ENCODE data around the gene AKIRIN2. TPM values are rescaled to one million over a fixed set of nuclear protein-coding genes. Genes with fewer than 3 reads are reported as not detected.

Gene AKIRIN2
- total and polyA plus RNA-seq, 2 of the 13 experiments (the other 11 are each of a cell fraction or from before 2014, with no cell fraction given), result 15.6 to 23.4 TPM

DNA sequence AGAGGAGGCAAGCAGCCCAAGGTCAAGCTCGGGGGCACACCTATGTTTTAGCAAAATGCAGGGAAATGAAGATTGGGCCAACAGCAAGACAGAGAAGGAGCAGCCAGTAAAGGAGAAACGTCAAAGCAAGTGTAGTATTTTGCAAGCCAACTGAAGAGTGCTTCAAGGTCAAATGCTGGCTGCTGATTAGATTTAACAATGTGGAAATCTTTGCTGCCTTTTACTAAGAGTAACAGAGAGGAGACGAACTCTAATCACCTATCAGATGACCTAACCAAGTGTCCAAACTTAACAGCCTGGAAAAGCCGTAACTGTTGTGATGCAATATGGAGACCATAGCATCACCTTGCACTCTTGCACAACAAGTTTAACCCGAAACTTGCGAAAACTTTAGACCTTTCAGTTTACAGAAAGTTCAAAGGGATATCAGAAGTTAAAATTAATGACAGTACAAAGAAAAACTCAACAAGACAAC is 30.4 kb downstream of the AKIRIN2 start (continued):
- TF ChIP-seq, protein P1, sequence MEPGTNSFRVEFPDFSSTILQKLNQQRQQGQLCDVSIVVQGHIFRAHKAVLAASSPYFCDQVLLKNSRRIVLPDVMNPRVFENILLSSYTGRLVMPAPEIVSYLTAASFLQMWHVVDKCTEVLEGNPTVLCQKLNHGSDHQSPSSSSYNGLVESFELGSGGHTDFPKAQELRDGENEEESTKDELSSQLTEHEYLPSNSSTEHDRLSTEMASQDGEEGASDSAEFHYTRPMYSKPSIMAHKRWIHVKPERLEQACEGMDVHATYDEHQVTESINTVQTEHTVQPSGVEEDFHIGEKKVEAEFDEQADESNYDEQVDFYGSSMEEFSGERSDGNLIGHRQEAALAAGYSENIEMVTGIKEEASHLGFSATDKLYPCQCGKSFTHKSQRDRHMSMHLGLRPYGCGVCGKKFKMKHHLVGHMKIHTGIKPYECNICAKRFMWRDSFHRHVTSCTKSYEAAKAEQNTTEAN (CRISPR knock-in tag; conservative IDR thresholded peaks at IDR 0.05), result peak; percentile 82
- TF ChIP-seq SPEN (CRISPR knock-in tag; IDR thresholded peaks at IDR 0.05; ENCODE audit: low read depth) (peak; percentile 62; the same call in 1 of the 2 replicates), RFX5 (IDR thresholded peaks at IDR 0.05; ENCODE audit: low read depth, low read length) (no peak), ZNF670 (CRISPR knock-in tag; IDR thresholded peaks at IDR 0.05; ENCODE audit: borderline replicate concordance) (peak; percentile 75; the same call in 1 of the 2 replicates), RARG (CRISPR knock-in tag; IDR thresholded peaks at IDR 0.05; ENCODE audit: low read depth) (no peak), NCOA2 (CRISPR knock-in tag; IDR thresholded peaks at IDR 0.05) (peak; percentile 100), MTF2 (CRISPR knock-in tag; IDR thresholded peaks at IDR 0.05; ENCODE audit: borderline replicate concordance) (no peak), ASH2L (IDR thresholded peaks at IDR 0.05; ENCODE audit: insufficient read length, low read depth, low read length) (peak; percentile 84), FOXP1 (IDR thresholded peaks at IDR 0.05) (peak; percentile 81), FOXP1 (CRISPR knock-in tag; IDR thresholded peaks at IDR 0.05) (peak; percentile 98)
- TF ChIP-seq, protein P2, sequence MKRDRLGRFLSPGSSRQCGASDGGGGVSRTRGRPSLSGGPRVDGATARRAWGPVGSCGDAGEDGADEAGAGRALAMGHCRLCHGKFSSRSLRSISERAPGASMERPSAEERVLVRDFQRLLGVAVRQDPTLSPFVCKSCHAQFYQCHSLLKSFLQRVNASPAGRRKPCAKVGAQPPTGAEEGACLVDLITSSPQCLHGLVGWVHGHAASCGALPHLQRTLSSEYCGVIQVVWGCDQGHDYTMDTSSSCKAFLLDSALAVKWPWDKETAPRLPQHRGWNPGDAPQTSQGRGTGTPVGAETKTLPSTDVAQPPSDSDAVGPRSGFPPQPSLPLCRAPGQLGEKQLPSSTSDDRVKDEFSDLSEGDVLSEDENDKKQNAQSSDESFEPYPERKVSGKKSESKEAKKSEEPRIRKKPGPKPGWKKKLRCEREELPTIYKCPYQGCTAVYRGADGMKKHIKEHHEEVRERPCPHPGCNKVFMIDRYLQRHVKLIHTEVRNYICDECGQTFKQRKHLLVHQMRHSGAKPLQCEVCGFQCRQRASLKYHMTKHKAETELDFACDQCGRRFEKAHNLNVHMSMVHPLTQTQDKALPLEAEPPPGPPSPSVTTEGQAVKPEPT (CRISPR knock-in tag; IDR thresholded peaks at IDR 0.05; ENCODE audit: low read depth), result no peak
- TF ChIP-seq, protein P3, sequence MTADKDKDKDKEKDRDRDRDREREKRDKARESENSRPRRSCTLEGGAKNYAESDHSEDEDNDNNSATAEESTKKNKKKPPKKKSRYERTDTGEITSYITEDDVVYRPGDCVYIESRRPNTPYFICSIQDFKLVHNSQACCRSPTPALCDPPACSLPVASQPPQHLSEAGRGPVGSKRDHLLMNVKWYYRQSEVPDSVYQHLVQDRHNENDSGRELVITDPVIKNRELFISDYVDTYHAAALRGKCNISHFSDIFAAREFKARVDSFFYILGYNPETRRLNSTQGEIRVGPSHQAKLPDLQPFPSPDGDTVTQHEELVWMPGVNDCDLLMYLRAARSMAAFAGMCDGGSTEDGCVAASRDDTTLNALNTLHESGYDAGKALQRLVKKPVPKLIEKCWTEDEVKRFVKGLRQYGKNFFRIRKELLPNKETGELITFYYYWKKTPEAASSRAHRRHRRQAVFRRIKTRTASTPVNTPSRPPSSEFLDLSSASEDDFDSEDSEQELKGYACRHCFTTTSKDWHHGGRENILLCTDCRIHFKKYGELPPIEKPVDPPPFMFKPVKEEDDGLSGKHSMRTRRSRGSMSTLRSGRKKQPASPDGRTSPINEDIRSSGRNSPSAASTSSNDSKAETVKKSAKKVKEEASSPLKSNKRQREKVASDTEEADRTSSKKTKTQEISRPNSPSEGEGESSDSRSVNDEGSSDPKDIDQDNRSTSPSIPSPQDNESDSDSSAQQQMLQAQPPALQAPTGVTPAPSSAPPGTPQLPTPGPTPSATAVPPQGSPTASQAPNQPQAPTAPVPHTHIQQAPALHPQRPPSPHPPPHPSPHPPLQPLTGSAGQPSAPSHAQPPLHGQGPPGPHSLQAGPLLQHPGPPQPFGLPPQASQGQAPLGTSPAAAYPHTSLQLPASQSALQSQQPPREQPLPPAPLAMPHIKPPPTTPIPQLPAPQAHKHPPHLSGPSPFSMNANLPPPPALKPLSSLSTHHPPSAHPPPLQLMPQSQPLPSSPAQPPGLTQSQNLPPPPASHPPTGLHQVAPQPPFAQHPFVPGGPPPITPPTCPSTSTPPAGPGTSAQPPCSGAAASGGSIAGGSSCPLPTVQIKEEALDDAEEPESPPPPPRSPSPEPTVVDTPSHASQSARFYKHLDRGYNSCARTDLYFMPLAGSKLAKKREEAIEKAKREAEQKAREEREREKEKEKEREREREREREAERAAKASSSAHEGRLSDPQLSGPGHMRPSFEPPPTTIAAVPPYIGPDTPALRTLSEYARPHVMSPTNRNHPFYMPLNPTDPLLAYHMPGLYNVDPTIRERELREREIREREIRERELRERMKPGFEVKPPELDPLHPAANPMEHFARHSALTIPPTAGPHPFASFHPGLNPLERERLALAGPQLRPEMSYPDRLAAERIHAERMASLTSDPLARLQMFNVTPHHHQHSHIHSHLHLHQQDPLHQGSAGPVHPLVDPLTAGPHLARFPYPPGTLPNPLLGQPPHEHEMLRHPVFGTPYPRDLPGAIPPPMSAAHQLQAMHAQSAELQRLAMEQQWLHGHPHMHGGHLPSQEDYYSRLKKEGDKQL (CRISPR knock-in tag; IDR thresholded peaks at IDR 0.05; ENCODE audit: low read depth), result peak; percentile 95
- TF ChIP-seq, protein P4, sequence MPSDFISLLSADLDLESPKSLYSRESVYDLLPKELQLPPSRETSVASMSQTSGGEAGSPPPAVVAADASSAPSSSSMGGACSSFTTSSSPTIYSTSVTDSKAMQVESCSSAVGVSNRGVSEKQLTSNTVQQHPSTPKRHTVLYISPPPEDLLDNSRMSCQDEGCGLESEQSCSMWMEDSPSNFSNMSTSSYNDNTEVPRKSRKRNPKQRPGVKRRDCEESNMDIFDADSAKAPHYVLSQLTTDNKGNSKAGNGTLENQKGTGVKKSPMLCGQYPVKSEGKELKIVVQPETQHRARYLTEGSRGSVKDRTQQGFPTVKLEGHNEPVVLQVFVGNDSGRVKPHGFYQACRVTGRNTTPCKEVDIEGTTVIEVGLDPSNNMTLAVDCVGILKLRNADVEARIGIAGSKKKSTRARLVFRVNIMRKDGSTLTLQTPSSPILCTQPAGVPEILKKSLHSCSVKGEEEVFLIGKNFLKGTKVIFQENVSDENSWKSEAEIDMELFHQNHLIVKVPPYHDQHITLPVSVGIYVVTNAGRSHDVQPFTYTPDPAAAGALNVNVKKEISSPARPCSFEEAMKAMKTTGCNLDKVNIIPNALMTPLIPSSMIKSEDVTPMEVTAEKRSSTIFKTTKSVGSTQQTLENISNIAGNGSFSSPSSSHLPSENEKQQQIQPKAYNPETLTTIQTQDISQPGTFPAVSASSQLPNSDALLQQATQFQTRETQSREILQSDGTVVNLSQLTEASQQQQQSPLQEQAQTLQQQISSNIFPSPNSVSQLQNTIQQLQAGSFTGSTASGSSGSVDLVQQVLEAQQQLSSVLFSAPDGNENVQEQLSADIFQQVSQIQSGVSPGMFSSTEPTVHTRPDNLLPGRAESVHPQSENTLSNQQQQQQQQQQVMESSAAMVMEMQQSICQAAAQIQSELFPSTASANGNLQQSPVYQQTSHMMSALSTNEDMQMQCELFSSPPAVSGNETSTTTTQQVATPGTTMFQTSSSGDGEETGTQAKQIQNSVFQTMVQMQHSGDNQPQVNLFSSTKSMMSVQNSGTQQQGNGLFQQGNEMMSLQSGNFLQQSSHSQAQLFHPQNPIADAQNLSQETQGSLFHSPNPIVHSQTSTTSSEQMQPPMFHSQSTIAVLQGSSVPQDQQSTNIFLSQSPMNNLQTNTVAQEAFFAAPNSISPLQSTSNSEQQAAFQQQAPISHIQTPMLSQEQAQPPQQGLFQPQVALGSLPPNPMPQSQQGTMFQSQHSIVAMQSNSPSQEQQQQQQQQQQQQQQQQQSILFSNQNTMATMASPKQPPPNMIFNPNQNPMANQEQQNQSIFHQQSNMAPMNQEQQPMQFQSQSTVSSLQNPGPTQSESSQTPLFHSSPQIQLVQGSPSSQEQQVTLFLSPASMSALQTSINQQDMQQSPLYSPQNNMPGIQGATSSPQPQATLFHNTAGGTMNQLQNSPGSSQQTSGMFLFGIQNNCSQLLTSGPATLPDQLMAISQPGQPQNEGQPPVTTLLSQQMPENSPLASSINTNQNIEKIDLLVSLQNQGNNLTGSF (CRISPR knock-in tag; IDR thresholded peaks at IDR 0.05), result no peak
- TF ChIP-seq, protein P5, sequence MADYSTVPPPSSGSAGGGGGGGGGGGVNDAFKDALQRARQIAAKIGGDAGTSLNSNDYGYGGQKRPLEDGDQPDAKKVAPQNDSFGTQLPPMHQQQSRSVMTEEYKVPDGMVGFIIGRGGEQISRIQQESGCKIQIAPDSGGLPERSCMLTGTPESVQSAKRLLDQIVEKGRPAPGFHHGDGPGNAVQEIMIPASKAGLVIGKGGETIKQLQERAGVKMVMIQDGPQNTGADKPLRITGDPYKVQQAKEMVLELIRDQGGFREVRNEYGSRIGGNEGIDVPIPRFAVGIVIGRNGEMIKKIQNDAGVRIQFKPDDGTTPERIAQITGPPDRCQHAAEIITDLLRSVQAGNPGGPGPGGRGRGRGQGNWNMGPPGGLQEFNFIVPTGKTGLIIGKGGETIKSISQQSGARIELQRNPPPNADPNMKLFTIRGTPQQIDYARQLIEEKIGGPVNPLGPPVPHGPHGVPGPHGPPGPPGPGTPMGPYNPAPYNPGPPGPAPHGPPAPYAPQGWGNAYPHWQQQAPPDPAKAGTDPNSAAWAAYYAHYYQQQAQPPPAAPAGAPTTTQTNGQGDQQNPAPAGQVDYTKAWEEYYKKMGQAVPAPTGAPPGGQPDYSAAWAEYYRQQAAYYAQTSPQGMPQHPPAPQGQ (CRISPR knock-in tag; IDR thresholded peaks at IDR 0.05; ENCODE audit: borderline replicate concordance), result no peak
